HG02973 (cell line): Measurements from ENCODE around the gene SLC35F1.
A peak's percentile ranks its signal among the peaks of the same experiment; 100 is the strongest.

Source experiments
- ATAC-seq: cut with Tn5 transposase; IDR thresholded peaks from one replicate; pipeline ENCODE4 v1.9.1; 2021; ENCODE audit warnings: moderate library complexity; ENCODE audit not compliant: unreplicated experiment

Gene SLC35F1

GRCh38 chr6:118186672-118187567 lies 279.9 kb downstream of the SLC35F1 start:
- ATAC-seq: peak; percentile 74

GRCh38 chr6:118187568-118188164 lies 280.6 kb downstream of the SLC35F1 start:
- ATAC-seq: peak; percentile 61

- no peak for ATAC-seq
Measured at GRCh38 chr6:118188561-118188960, 281.5 kb downstream of the SLC35F1 start.

GRCh38 chr6:118197539-118197938 lies 290.5 kb downstream of the SLC35F1 start:
- ATAC-seq: no peak

GRCh38 chr6:118198746-118199145 lies 291.7 kb downstream of the SLC35F1 start:
- ATAC-seq: no peak

GRCh38 chr6:118200160-118200559 lies 293.1 kb downstream of the SLC35F1 start:
- ATAC-seq: no peak

- ATAC-seq: no peak
Measured at GRCh38 chr6:118202517-118202916, 295.5 kb downstream of the SLC35F1 start.

- no peak for ATAC-seq
Measured at GRCh38 chr6:118203545-118203944, 296.5 kb downstream of the SLC35F1 start.

GRCh38 chr6:118206221-118206620 lies 299.2 kb downstream of the SLC35F1 start:
- no peak for ATAC-seq

GRCh38 chr6:118207947-118208346 lies 300.9 kb downstream of the SLC35F1 start:
- no peak for ATAC-seq

GRCh38 chr6:118212451-118213173 lies 305.5 kb downstream of the SLC35F1 start:
- ATAC-seq: no peak

GRCh38 chr6:118215269-118215668 lies 308.2 kb downstream of the SLC35F1 start:
- ATAC-seq: no peak

GRCh38 chr6:118216751-118217150 lies 309.7 kb downstream of the SLC35F1 start:
- ATAC-seq: no peak

- ATAC-seq: no peak
Measured at GRCh38 chr6:118218156-118218555, 311.1 kb downstream of the SLC35F1 start.

GRCh38 chr6:118220429-118221128 lies 313.5 kb downstream of the SLC35F1 start:
- ATAC-seq: no peak

GRCh38 chr6:118223316-118223715 lies 316.3 kb downstream of the SLC35F1 start:
- ATAC-seq: no peak

- ATAC-seq: no peak
Measured at GRCh38 chr6:118228886-118229285, 321.8 kb downstream of the SLC35F1 start.

- peak; percentile 73 for ATAC-seq
Measured at GRCh38 chr6:118240878-118241528, 333.9 kb downstream of the SLC35F1 start.

- ATAC-seq: no peak
Measured at GRCh38 chr6:118246406-118246805, 339.3 kb downstream of the SLC35F1 start.

GRCh38 chr6:118248171-118248570 lies 341.1 kb downstream of the SLC35F1 start:
- ATAC-seq: no peak

- ATAC-seq: no peak
Measured at GRCh38 chr6:118249680-118250079, 342.6 kb downstream of the SLC35F1 start.
